HepG2 (cell line): ENCODE measurements around the gene RAPGEF6. TPM values are rescaled to one million over a fixed set of nuclear protein-coding genes. Genes with fewer than 3 reads are reported as not detected.

Source experiments
- ATAC-seq: fragments of 200-7000 bp; cut with Tn5 transposase; 3 replicates; pipeline ENCODE4 v1.9.1; 2020; ENCODE audit warnings: mild to moderate bottlenecking, moderate library complexity
- BruUV-seq: library from RNA; stranded (reverse); fragments of 400-500 nt; replicated peaks from 2 replicates; lab custom pipeline; 2021; lab: Mats Ljungman, UMichigan
- CTCF ChIA-PET: fragments of 300-600 bp; formaldehyde crosslinking; extraction: SDS; loops from one replicate; lab custom pipeline; 2021; ENCODE audit warnings: low total read pairs, inconsistent platforms, low intra/inter-chr PET ratio; lab: Yijun Ruan, JAX
- POLR2A ChIA-PET: fragments of 350-600 bp; sonication (Branson Sonifier 250); formaldehyde crosslinking; loops from one replicate; lab custom pipeline; 2020; ENCODE audit warnings: antibody characterized with exemption, inconsistent platforms; lab: Yijun Ruan, JAX
- DNase-seq: peaks from one replicate; pipeline ENCODE4 v3.0.0-alpha.2; 2015; ENCODE audit warnings: low spot score
- FAIRE-seq: peaks from 3 replicates; lab custom pipeline; 2011; peaks lifted over from hg19 to GRCh38; lab: Jason Lieb, UNC
- H2AFZ ChIP-seq: one replicate; pipeline ENCODE4 v1.6.1; 2011; ENCODE audit warnings: low read length, inconsistent platforms
- H3K27ac ChIP-seq: fragments of 300-600 bp; 3 replicates; pipeline ENCODE4 v1.8.0; 2011; ENCODE audit warnings: mixed run types, mild to moderate bottlenecking, mixed read lengths, low read length, inconsistent platforms; ENCODE audit not compliant: insufficient read depth; ENCODE audit errors: extremely low read length
- H3K27me3 ChIP-seq, 2 experiments: fragments of 200-600 bp in 1 of 2; 2 replicates in 1 of 2; 3 replicates in 1 of 2; pipeline versions ENCODE4 v1.6.0 to v1.8.0; 2011; ENCODE audit warnings: low read length in 2 of 2, mild to moderate bottlenecking in 2 of 2, moderate library complexity in 2 of 2, inconsistent platforms in 1 of 2; ENCODE audit not compliant: insufficient read depth in 2 of 2, control insufficient read depth in 1 of 2
- H3K36me3 ChIP-seq, 2 experiments: fragments of 200-600 bp in 1 of 2; replicated peaks in 1 of 2; 2 replicates in 1 of 2; 3 replicates in 1 of 2; pipeline versions ENCODE4 v1.5.1 to v1.8.0; 2011; ENCODE audit warnings: low read length in 2 of 2, inconsistent platforms in 1 of 2; ENCODE audit not compliant: insufficient read depth in 2 of 2, control insufficient read depth in 1 of 2
- H3K4me1 ChIP-seq: 2 replicates; pipeline ENCODE4 v1.5.1; 2012; ENCODE audit warnings: low read length, inconsistent platforms; ENCODE audit not compliant: insufficient read depth
- H3K4me2 ChIP-seq: 2 replicates; pipeline ENCODE4 v1.6.0; 2011; ENCODE audit warnings: low read depth, low read length, inconsistent platforms
- H3K4me3 ChIP-seq, 3 experiments: fragments of 200-600 bp in 1 of 3; sonication (generic), shearing (Covaris generic) in 1 of 3; replicated peaks in 1 of 3; 2 replicates each; pipeline ENCODE4 v1.5.1; 2011 to 2016; ENCODE audit warnings: low read length in 3 of 3, inconsistent platforms in 2 of 3, low read depth in 2 of 3, mild to moderate bottlenecking in 2 of 3, control low read depth in 1 of 3, mixed read lengths in 1 of 3; ENCODE audit not compliant: insufficient read depth in 1 of 3
- H3K79me2 ChIP-seq: one replicate; pipeline ENCODE4 v1.6.1; 2011; ENCODE audit warnings: low read length, inconsistent platforms; ENCODE audit not compliant: insufficient read depth
- H3K9ac ChIP-seq: 2 replicates; pipeline ENCODE4 v1.6.0; 2011; ENCODE audit warnings: mild to moderate bottlenecking, low read depth, low read length, inconsistent platforms; ENCODE audit not compliant: insufficient read depth
- H3K9me3 ChIP-seq: 2 replicates; pipeline ENCODE4 v1.5.1; 2012; ENCODE audit warnings: mild to moderate bottlenecking, low read length
- H4K20me1 ChIP-seq: 2 replicates; pipeline ENCODE4 v1.6.0; 2011; ENCODE audit warnings: inconsistent platforms, mild to moderate bottlenecking, low read length, moderate library complexity; ENCODE audit not compliant: insufficient read depth
- ARHGAP35 ChIP-seq: sonication (generic); formaldehyde crosslinking; IDR thresholded peaks from 2 replicates; pipeline ENCODE4 v1.9.0; 2022; ENCODE audit warnings: mild to moderate bottlenecking, inconsistent platforms, moderate library complexity, missing genetic modification reagents, borderline replicate concordance
- CEBPB ChIP-seq: IDR thresholded peaks from 2 replicates; pipeline ENCODE4 v1.6.1; 2011; ENCODE audit warnings: low read depth, low read length, improper control_type of control experiment, borderline replicate concordance
- KDM5A ChIP-seq: fragments of 200-600 bp; sonication (generic); IDR thresholded peaks from 2 replicates; pipeline ENCODE4 v1.7.0; 2018; ENCODE audit warnings: antibody characterized with exemption, mild to moderate bottlenecking, low read length, borderline replicate concordance
- SMAD9 ChIP-seq: sonication (generic); formaldehyde crosslinking; IDR thresholded peaks from 2 replicates; pipeline ENCODE4 v1.5.1; 2020; ENCODE audit warnings: mild to moderate bottlenecking, missing genetic modification reagents
- TCF7L2 ChIP-seq: IDR thresholded peaks from 2 replicates; pipeline ENCODE4 v1.6.1; 2011; ENCODE audit warnings: mild to moderate bottlenecking, low read depth, low read length, moderate library complexity
- ZNF710 ChIP-seq: sonication (generic); formaldehyde crosslinking; IDR thresholded peaks from 2 replicates; pipeline ENCODE4 v1.5.0; 2020; ENCODE audit warnings: mild to moderate bottlenecking, missing genetic modification reagents, borderline replicate concordance
- ZSCAN21 ChIP-seq: sonication (generic); formaldehyde crosslinking; IDR thresholded peaks from 2 replicates; pipeline ENCODE4 v1.8.0; 2022; ENCODE audit warnings: mild to moderate bottlenecking, missing genetic modification reagents, moderate library complexity, borderline replicate concordance
- WGBS: methylation state at CpG from one replicate; pipeline ENCODE4 v1.1.6; 2017; ENCODE audit warnings: low lambda C conversion rate; 5-methylcytosine and 5-hydroxymethylcytosine counted together
- in situ Hi-C: cut with HindIII; loops from 2 replicates; pipeline ENCODE4 v1.10.0; 2017; ENCODE audit warnings: low pct_unique_long_range_greater_than_20kb; ENCODE audit not compliant: extremely low pct_ligation_motif_present
- intact Hi-C: fragments of 100-400 bp; cut with micrococcal nuclease; formaldehyde crosslinking; loops from one replicate; pipeline ENCODE4 v1.10.0; 2022; ENCODE audit not compliant: unreplicated experiment
- polyA plus RNA-seq, 8 experiments: library from polyadenylated mRNA; depleted of rRNA in 3 of 8; stranded (reverse) in 7 of 8; unstranded in 1 of 8; fragments of >200 nt; fragmentation: Illumina TruSeq in 4 of 8; extraction: Trizol in 4 of 8; gene quantifications; 2 replicates each; pipeline versions ENCODE4 v1.2.1 to v1.2.3, GENCODE V29; 2011 to 2016; ENCODE audit warnings: low read depth in 4 of 8, missing spikeins in 1 of 8, mixed read lengths in 1 of 8; ENCODE audit not compliant: insufficient read depth in 1 of 8
- total RNA-seq, 5 experiments: library from RNA; depleted of rRNA; stranded (reverse); fragments of >200 nt; fragmentation: Illumina TruSeq; extraction: Trizol; gene quantifications; 2 replicates each; pipeline ENCODE4 v1.2.3, GENCODE V29; 2016; ENCODE audit warnings: low read depth in 1 of 5
- TF ChIP-seq, protein P1 (sequence below): sonication (generic); formaldehyde crosslinking; IDR thresholded peaks from 2 replicates; pipeline ENCODE4 v1.8.0; 2022; ENCODE audit warnings: mild to moderate bottlenecking, missing genetic modification reagents, borderline replicate concordance
- TF ChIP-seq, protein P2 (sequence below): sonication (generic); formaldehyde crosslinking; IDR thresholded peaks from 2 replicates; pipeline ENCODE4 v1.4.0; 2020; ENCODE audit warnings: missing genetic modification reagents, mild to moderate bottlenecking, borderline replicate concordance
- TF ChIP-seq, protein P3 (sequence below): sonication (generic); formaldehyde crosslinking; IDR thresholded peaks from 2 replicates; pipeline ENCODE4 v1.9.0; 2021; ENCODE audit warnings: missing genetic modification reagents, borderline replicate concordance

RAPGEF6 gene
- total and polyA plus RNA-seq, 2 of the 13 experiments (the other 11 are each of a cell fraction or from before 2014, with no cell fraction given) = 7.7 to 24.6 TPM

DNA sequence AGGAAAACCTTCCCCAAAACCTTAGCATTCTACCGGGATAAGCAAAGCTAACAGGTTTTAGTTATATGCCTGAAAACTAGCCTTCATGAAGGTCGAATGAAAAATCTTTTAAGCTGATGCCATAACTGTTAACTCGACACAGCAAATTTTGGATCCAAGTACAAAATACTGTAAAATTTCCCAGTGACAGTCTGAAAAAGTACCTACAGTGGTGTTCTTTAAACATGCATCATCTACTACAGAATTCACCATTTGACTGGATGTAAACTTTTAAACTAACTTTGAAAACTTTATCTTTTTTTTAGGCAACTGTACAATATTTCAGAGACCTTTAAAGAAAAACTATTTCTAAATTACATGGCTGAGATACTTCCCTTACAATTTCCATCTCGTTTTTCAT, 791 bp downstream of the RAPGEF6 start:
- H3K36me3 ChIP-seq = no peaks in the 10 kb centered on the region
- H3K27me3 ChIP-seq = no peaks in the 10 kb centered on the region; a peak in 1 of 5 replicates
- peaks cover 57% of the 10 kb centered on the region for H3K79me2 ChIP-seq
- intact Hi-C loops (loop anchor here (1.0 kb wide), 1 partner anchor 24 kb away; no protein-coding TSS in a partner anchor), in situ Hi-C loops (no loop called here)
- no peak for ATAC-seq
- peak overlapping the region; percentile 83 for H3K4me2 ChIP-seq
- FAIRE-seq = no peak
- no peaks in the 10 kb centered on the region for H3K9me3 ChIP-seq
- peak overlapping the region; percentile 97 for H3K9ac ChIP-seq
- ChIA-PET CTCF (no interaction called here), POLR2A (interaction anchor here (1.2 to 3.0 kb wide), 2 partner anchors 25 to 374 kb away, joined by 3 to 31 read pairs; no protein-coding TSS in a partner anchor)
- peak overlapping the region; percentile 77 to 99 (median 92) for H3K4me3 ChIP-seq
- H3K4me1 ChIP-seq = peaks cover 52% of the 10 kb centered on the region
- WGBS = 0% methylated on average over 4 of the region's 4 CpGs
- H2AFZ ChIP-seq = no peak overlapping the region
- DNase-seq = no peak
- peaks cover 13% of the 10 kb centered on the region for H4K20me1 ChIP-seq
- no TSS peak for BruUV-seq
- H3K27ac ChIP-seq = peak overlapping the region; percentile 94
- TF ChIP-seq ZNF710 (CRISPR knock-in tag) (no peak), SMAD9 (no peak), CEBPB (no peak), ZSCAN21 (no peak), TCF7L2 (no peak), KDM5A (0 out of 2 replicates have a peak, but pooled peaks have one; percentile 45), ARHGAP35 (CRISPR knock-in tag) (no peak)
- TF ChIP-seq, protein P1, sequence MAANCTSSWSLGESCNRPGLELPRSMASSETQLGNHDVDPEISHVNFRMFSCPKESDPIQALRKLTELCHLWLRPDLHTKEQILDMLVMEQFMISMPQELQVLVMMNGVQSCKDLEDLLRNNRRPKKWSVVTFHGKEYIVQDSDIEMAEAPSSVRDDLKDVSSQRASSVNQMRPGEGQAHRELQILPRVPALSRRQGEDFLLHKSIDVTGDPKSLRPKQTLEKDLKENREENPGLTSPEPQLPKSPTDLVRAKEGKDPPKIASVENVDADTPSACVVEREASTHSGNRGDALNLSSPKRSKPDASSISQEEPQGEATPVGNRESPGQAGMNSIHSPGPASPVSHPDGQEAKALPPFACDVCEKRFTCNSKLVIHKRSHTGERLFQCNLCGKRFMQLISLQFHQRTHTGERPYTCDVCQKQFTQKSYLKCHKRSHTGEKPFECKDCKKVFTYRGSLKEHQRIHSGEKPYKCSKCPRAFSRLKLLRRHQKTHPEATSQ = 0 out of 2 replicates have a peak, but pooled peaks have one; percentile 3
- TF ChIP-seq, protein P2, sequence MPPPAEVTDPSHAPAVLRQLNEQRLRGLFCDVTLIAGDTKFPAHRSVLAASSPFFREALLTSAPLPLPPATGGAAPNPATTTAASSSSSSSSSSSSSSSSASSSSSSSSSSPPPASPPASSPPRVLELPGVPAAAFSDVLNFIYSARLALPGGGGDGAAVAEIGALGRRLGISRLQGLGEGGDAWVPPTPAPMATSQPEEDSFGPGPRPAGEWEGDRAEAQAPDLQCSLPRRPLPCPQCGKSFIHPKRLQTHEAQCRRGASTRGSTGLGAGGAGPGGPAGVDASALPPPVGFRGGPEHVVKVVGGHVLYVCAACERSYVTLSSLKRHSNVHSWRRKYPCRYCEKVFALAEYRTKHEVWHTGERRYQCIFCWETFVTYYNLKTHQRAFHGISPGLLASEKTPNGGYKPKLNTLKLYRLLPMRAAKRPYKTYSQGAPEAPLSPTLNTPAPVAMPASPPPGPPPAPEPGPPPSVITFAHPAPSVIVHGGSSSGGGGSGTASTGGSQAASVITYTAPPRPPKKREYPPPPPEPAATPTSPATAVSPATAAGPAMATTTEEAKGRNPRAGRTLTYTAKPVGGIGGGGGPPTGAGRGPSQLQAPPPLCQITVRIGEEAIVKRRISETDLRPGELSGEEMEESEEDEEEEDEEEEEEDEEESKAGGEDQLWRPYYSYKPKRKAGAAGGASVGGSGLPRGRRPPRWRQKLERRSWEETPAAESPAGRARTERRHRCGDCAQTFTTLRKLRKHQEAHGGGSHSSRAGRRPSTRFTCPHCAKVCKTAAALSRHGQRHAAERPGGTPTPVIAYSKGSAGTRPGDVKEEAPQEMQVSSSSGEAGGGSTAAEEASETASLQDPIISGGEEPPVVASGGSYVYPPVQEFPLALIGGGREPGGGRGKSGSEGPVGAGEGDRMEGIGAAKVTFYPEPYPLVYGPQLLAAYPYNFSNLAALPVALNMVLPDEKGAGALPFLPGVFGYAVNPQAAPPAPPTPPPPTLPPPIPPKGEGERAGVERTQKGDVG (CRISPR knock-in tag) = no peak
- TF ChIP-seq, protein P3, sequence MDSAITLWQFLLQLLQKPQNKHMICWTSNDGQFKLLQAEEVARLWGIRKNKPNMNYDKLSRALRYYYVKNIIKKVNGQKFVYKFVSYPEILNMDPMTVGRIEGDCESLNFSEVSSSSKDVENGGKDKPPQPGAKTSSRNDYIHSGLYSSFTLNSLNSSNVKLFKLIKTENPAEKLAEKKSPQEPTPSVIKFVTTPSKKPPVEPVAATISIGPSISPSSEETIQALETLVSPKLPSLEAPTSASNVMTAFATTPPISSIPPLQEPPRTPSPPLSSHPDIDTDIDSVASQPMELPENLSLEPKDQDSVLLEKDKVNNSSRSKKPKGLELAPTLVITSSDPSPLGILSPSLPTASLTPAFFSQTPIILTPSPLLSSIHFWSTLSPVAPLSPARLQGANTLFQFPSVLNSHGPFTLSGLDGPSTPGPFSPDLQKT (CRISPR knock-in tag) = no peak
